Measurements from ENCODE around the gene MTMR11.
A peak's percentile ranks its signal among the peaks of the same experiment; 100 is the strongest.
"Not testable (repeated sequence)": the region's sequence is repeated elsewhere in the genome, so short reads cannot be mapped to it uniquely, and the experiment has no call there.

- not testable (repeated sequence) for TF ChIP-seq TAF1 (IDR thresholded peaks at IDR 0.05; ENCODE audit: borderline replicate concordance, low read depth, low read length); CREB1 (IDR thresholded peaks at IDR 0.05; ENCODE audit: low read depth); ESRRA (IDR thresholded peaks at IDR 0.05; ENCODE audit: low read length); EP300 (IDR thresholded peaks at IDR 0.05; ENCODE audit: borderline replicate concordance in 1 of 2, control insufficient read depth in 1 of 2, low read depth in 2 of 2, low read length in 2 of 2); CBX3 (IDR thresholded peaks at IDR 0.05; ENCODE audit: borderline replicate concordance, low read depth); SMC3 (IDR thresholded peaks at IDR 0.05; ENCODE audit: borderline replicate concordance, low read length)
- TF ChIP-seq, protein P1, sequence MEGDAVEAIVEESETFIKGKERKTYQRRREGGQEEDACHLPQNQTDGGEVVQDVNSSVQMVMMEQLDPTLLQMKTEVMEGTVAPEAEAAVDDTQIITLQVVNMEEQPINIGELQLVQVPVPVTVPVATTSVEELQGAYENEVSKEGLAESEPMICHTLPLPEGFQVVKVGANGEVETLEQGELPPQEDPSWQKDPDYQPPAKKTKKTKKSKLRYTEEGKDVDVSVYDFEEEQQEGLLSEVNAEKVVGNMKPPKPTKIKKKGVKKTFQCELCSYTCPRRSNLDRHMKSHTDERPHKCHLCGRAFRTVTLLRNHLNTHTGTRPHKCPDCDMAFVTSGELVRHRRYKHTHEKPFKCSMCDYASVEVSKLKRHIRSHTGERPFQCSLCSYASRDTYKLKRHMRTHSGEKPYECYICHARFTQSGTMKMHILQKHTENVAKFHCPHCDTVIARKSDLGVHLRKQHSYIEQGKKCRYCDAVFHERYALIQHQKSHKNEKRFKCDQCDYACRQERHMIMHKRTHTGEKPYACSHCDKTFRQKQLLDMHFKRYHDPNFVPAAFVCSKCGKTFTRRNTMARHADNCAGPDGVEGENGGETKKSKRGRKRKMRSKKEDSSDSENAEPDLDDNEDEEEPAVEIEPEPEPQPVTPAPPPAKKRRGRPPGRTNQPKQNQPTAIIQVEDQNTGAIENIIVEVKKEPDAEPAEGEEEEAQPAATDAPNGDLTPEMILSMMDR (IDR thresholded peaks at IDR 0.05 in 2 of 3, conservative IDR thresholded peaks at IDR 0.05 in 1 of 3; ENCODE audit: control insufficient read depth in 2 of 3, extremely low read depth in 1 of 3, insufficient read depth in 1 of 3, low read depth in 3 of 3, low read length in 3 of 3) = not testable (repeated sequence)
- 0 out of 2 replicates have a peak, but pooled peaks have one; percentile 13 for TF ChIP-seq CBX5 (IDR thresholded peaks at IDR 0.05; ENCODE audit: low read depth)
These were observed 50.6 kb downstream of the MTMR11 start for GRCh38 chr1:149886121-149886395.

All from GM12878 (cell line).